ENCODE measurements around the gene GASK1A. TPM values are rescaled to one million over a fixed set of nuclear protein-coding genes. Genes with fewer than 3 reads are reported as not detected.

Gene GASK1A
- total RNA-seq, 2 experiments from 2014 or later = not detected

DNA sequence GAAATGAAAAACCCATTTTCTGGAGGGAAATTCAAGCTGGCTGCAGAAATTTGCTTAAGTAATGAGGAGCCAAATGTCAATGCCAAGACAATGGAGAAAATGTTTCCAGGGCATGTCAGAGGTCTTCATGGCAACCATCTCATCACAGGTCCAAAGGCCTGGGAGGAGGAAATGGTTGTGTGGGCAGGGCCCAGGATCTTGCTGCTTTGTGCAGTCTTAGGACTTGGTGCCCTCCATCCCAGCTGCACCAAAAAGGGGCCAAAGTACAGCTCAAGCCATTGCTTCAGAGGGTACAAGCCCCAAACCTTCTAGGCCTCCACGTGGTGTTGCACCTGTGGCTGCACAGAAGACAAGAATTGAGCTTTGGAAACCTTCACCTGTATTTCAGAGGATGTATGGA, 67.5 kb downstream of the GASK1A start:
- Histone ChIP-seq H3K27ac (ENCODE audit: low read depth, low read length, poor library complexity, severe bottlenecking) (no peak overlapping the region), H3K9me2 (ENCODE audit: insufficient read depth, low read length) (no peaks in the 10 kb centered on the region), H3K79me2 (ENCODE audit: insufficient read depth, low read depth, low read length) (no peaks in the 10 kb centered on the region), H3K4me1 (ENCODE audit: insufficient read depth, low read length, poor library complexity, severe bottlenecking) (no peaks in the 10 kb centered on the region), H3K9me3 (ENCODE audit: low read length) (0 out of 2 replicates have a peak, but pooled peaks cover 8% of the 10 kb centered on the region), H3K4me2 (ENCODE audit: low read length) (no peak overlapping the region), H2AFZ (ENCODE audit: low read length) (no peak overlapping the region), H3K4me3 (ENCODE audit: low read depth, low read length, poor library complexity, severe bottlenecking) (no peak overlapping the region), H4K20me1 (ENCODE audit: insufficient read depth, low read length) (no peaks in the 10 kb centered on the region), H3K36me3 (ENCODE audit: insufficient read depth, low read length) (no peaks in the 10 kb centered on the region)
- ChIA-PET CTCF (ENCODE audit: unreplicated experiment) (no interaction called here), POLR2A (no interaction called here)
- DNase-seq (ENCODE audit: low spot score) = no peak
- intact Hi-C loops (cut with micrococcal nuclease; ENCODE audit: unreplicated experiment) = no loop called here
- no TSS peak for BruUV-seq (replicated peaks)
- TF ChIP-seq, protein P1, sequence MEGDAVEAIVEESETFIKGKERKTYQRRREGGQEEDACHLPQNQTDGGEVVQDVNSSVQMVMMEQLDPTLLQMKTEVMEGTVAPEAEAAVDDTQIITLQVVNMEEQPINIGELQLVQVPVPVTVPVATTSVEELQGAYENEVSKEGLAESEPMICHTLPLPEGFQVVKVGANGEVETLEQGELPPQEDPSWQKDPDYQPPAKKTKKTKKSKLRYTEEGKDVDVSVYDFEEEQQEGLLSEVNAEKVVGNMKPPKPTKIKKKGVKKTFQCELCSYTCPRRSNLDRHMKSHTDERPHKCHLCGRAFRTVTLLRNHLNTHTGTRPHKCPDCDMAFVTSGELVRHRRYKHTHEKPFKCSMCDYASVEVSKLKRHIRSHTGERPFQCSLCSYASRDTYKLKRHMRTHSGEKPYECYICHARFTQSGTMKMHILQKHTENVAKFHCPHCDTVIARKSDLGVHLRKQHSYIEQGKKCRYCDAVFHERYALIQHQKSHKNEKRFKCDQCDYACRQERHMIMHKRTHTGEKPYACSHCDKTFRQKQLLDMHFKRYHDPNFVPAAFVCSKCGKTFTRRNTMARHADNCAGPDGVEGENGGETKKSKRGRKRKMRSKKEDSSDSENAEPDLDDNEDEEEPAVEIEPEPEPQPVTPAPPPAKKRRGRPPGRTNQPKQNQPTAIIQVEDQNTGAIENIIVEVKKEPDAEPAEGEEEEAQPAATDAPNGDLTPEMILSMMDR (conservative IDR thresholded peaks at IDR 0.05; ENCODE audit: low read length) = no peak
- no peak for TF ChIP-seq EZH2phosphoT487 (IDR thresholded peaks at IDR 0.05; ENCODE audit: borderline replicate concordance, low read depth, low read length)

DNA sequence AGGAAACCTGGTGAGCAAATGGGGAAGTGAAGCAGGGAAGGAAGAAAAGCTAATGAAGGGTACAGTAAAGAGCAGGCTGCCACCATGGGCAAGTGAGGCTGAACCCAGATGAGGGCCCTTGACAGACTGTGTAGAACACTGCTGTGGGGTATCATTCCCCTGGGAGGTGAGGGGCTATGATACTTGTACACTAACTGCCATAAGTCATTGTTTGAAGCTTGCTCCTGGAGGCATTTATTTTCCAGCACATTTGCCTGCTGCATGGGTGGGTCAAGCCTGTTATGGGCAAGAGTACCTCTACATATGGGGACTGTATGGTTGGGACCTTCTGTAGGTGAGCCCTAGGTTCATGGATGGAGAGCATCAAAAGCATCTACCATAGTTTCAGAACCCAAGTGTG, 69.4 kb downstream of the GASK1A start:
- Histone ChIP-seq H3K4me2 (ENCODE audit: low read length) (no peak overlapping the region), H4K20me1 (ENCODE audit: insufficient read depth, low read length) (no peaks in the 10 kb centered on the region), H3K9me3 (ENCODE audit: low read length) (0 out of 2 replicates have a peak, but pooled peaks cover 8% of the 10 kb centered on the region), H3K4me3 (ENCODE audit: low read depth, low read length, poor library complexity, severe bottlenecking) (no peak overlapping the region), H2AFZ (ENCODE audit: low read length) (no peak overlapping the region), H3K9me2 (ENCODE audit: insufficient read depth, low read length) (no peaks in the 10 kb centered on the region), H3K27ac (ENCODE audit: low read depth, low read length, poor library complexity, severe bottlenecking) (no peak overlapping the region), H3K4me1 (ENCODE audit: insufficient read depth, low read length, poor library complexity, severe bottlenecking) (no peaks in the 10 kb centered on the region), H3K36me3 (ENCODE audit: insufficient read depth, low read length) (no peaks in the 10 kb centered on the region), H3K79me2 (ENCODE audit: insufficient read depth, low read depth, low read length) (no peaks in the 10 kb centered on the region)
- no TSS peak for BruUV-seq (replicated peaks)
- ChIA-PET CTCF (ENCODE audit: unreplicated experiment) (no interaction called here), POLR2A (no interaction called here)
- intact Hi-C loops (cut with micrococcal nuclease; ENCODE audit: unreplicated experiment) = no loop called here
- DNase-seq (ENCODE audit: low spot score) = no peak
- TF ChIP-seq, protein P1 (conservative IDR thresholded peaks at IDR 0.05; ENCODE audit: low read length) = no peak
- no peak for TF ChIP-seq EZH2phosphoT487 (IDR thresholded peaks at IDR 0.05; ENCODE audit: borderline replicate concordance, low read depth, low read length)

DNA sequence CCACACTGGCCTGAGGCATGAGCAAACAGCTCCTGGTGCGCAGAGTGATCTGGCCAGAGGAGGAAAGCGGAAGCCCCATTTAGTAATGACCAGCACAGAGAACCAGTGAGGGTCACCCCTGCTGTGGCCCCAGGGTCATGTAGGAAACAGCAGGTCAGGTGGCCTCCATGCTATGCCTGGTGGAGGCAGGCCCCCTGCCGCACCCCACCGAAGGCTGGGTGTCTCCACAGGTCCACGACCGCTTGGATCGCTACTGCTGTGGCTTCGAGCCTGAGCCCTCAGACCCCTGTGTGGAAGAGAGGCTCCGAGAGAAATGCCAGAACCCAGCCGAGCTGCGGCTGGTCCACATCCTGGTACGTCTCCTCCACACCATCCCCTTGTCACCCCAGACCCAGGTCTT, 74.2 kb downstream of the GASK1A start:
- no peak for TF ChIP-seq EZH2phosphoT487 (IDR thresholded peaks at IDR 0.05; ENCODE audit: borderline replicate concordance, low read depth, low read length)
- TF ChIP-seq, protein P1 (conservative IDR thresholded peaks at IDR 0.05; ENCODE audit: low read length) = no peak
- Histone ChIP-seq H3K9me2 (ENCODE audit: insufficient read depth, low read length) (no peaks in the 10 kb centered on the region), H3K36me3 (ENCODE audit: insufficient read depth, low read length) (no peaks in the 10 kb centered on the region), H4K20me1 (ENCODE audit: insufficient read depth, low read length) (no peaks in the 10 kb centered on the region), H3K27ac (ENCODE audit: low read depth, low read length, poor library complexity, severe bottlenecking) (no peak overlapping the region), H3K4me3 (ENCODE audit: low read depth, low read length, poor library complexity, severe bottlenecking) (no peak overlapping the region), H2AFZ (ENCODE audit: low read length) (no peak overlapping the region), H3K4me1 (ENCODE audit: insufficient read depth, low read length, poor library complexity, severe bottlenecking) (no peaks in the 10 kb centered on the region), H3K9me3 (ENCODE audit: low read length) (0 out of 2 replicates have a peak, but pooled peaks cover 8% of the 10 kb centered on the region), H3K79me2 (ENCODE audit: insufficient read depth, low read depth, low read length) (no peaks in the 10 kb centered on the region), H3K4me2 (ENCODE audit: low read length) (no peak overlapping the region)
- no TSS peak for BruUV-seq (replicated peaks)
- intact Hi-C loops (cut with micrococcal nuclease; ENCODE audit: unreplicated experiment) = no loop called here
- CTCF ChIA-PET (ENCODE audit: unreplicated experiment) = interaction anchor here (0.6 kb wide), 1 partner anchor 135 kb away, joined by 3 read pairs; no protein-coding TSS in a partner anchor
- DNase-seq (ENCODE audit: low spot score) = no peak
- POLR2A ChIA-PET = no interaction called here

All from OCI-LY7 (cell line).